ENCODE data around the gene EVPLL.
A peak's percentile ranks its signal among the peaks of the same experiment; 100 is the strongest.

The EVPLL gene

GRCh38 chr17:18353541-18353940 lies 24.0 kb upstream of the EVPLL start:
- TF ChIP-seq CTCF (IDR thresholded peaks at IDR 0.05; ENCODE audit: insufficient read depth, low read depth, low read length, missing control alignments) = no peak
- H3K4me3 ChIP-seq (ENCODE audit: low read length) = no peak overlapping the region

GRCh38 chr17:18356624-18357023 lies 21.0 kb upstream of the EVPLL start:
- no peak for DNase-seq (ENCODE audit: low read depth)
- H3K4me3 ChIP-seq (ENCODE audit: low read length) = no peak overlapping the region
- no peak for TF ChIP-seq CTCF (IDR thresholded peaks at IDR 0.05; ENCODE audit: insufficient read depth, low read depth, low read length, missing control alignments)

More at GRCh38 chr17:18353541-18353940, 24.0 kb upstream of the EVPLL start:
- no peak for DNase-seq (ENCODE audit: low read depth)

DNA sequence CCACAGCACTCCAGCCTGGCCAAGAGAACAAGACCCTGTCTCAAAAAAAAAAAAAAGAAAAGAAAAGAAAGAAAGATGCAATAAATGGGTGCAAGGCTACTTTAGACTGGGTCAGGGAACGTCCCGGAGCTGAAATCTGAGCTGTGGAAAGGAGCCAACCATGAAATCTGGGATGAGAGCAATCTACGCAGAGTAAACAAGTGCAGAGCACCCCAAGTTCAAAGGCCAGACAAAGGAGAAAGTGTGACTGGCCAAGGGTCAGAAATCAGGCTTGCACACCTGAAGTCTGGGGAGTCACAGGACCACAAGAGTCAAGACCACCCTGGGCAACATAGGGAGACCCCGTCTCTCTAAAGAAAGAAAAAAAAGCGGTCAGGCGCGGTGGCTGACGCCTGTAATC lies 17.1 kb upstream of the EVPLL start:
- DNase-seq (ENCODE audit: low read depth) = no peak

DNA sequence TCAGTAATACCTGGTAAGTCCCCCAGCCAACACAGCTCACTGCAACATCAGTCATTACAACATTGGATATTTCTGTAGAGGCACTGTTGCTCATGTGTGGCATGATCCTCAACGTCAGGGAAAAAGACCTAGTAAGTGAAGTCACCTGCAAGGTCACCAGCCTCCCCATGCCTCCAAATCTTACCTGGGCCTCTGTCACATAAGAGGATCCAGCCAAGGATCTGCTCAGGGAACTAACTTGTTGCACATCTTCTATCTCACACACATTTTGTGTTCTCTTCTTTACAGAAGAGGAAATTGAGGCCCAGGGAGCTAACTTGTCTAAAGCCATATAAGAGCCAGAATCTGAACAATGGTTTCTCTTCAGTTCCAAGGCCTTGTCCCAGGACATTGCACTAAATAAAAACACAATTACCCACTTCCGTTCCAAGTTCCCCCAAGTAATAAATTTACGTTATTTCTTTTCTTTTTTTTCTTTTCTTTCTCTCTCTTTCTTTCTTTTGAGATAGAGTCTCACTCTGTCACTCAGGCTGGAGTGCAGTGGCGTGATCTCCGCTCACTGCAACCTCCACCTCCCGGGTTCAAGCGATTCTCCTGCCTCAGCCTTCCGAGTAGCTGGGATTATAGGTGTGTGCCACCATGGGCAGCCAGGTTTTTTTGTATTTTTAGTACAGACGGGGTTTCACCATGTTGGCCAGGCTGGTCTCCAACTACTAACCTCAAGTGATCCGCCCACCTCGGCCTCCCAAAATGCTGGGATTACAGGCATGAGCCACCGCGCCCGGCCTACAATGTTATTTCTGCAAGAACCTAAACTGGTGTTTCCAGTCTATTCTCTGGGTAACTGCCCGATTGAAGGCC lies 15.5 kb upstream of the EVPLL start:
- peak overlapping the region; percentile 76 for H3K4me3 ChIP-seq (ENCODE audit: low read length)
- DNase-seq (ENCODE audit: low read depth) = no peak
- no peak for TF ChIP-seq CTCF (IDR thresholded peaks at IDR 0.05; ENCODE audit: insufficient read depth, low read depth, low read length, missing control alignments)

More for the DNA sequence above, 17.1 kb upstream of the EVPLL start:
- H3K4me3 ChIP-seq (ENCODE audit: low read length) = no peak overlapping the region
- TF ChIP-seq CTCF (IDR thresholded peaks at IDR 0.05; ENCODE audit: insufficient read depth, low read depth, low read length, missing control alignments) = no peak

DNA sequence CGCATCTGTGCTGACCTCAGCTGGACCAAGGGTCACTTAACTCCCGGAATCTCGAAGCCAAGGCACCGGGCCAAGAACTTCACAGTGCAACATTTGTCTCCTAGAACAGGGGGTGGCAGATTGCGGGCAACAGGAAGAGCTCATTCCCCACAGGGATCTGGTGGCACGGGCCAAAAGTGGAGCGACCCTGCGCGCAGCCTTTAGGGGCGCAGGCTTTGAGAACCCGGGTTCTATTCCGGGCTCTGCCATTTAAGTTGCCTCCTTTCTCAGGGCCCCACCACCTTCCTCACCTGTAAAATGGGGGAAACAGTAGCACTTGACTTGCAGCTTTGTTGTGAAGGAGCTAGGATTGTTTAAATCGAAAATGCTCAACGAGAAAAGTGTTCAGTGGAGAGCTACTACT lies 14.9 kb upstream of the EVPLL start:
- H3K4me3 ChIP-seq (ENCODE audit: low read length) = peak overlapping the region; percentile 76
- DNase-seq (ENCODE audit: low read depth) = peak; percentile 24
- no peak for TF ChIP-seq CTCF (IDR thresholded peaks at IDR 0.05; ENCODE audit: insufficient read depth, low read depth, low read length, missing control alignments)

GRCh38 chr17:18363101-18364049 lies 14.2 kb upstream of the EVPLL start, which contains the start of gene SHMT1:
Gene SHMT1 (minus strand): TSS chr17:18363550. CDS start chr17:18355981, 7,569 bp downstream.
- peak; percentile 94 for DNase-seq (ENCODE audit: low read depth)
- TF ChIP-seq CTCF (IDR thresholded peaks at IDR 0.05; ENCODE audit: insufficient read depth, low read depth, low read length, missing control alignments) = no peak
- peak within 1 kb of the TSS; percentile 76 for H3K4me3 ChIP-seq (ENCODE audit: low read length)

All from epithelial cell of esophagus (primary cell).